SK-N-SH (cell line): ENCODE results near the gene RPL15. TPM values are rescaled to one million over a fixed set of nuclear protein-coding genes. Genes with fewer than 3 reads are reported as not detected.
"Not testable (repeated sequence)": the region's sequence is repeated elsewhere in the genome, so short reads cannot be mapped to it uniquely, and the experiment has no call there.

ENCODE experiments used
- CTCF ChIA-PET: fragments of 300-600, 350-600 bp; formaldehyde crosslinking; extraction: SDS; loops from one replicate; lab custom pipeline; 2021; lab: Yijun Ruan, JAX
- POLR2A ChIA-PET: fragments of 350-600 bp; sonication (Branson Sonifier 250); formaldehyde crosslinking; extraction: SDS; loops from one replicate; lab custom pipeline; 2020; ENCODE audit warnings: antibody characterized with exemption, inconsistent platforms; lab: Yijun Ruan, JAX
- DNase-seq: peaks from one replicate; pipeline ENCODE4 v3.0.0; 2012
- H2AFZ ChIP-seq: fragments of 200-600 bp; sonication (generic); 2 replicates; pipeline ENCODE4 v1.8.1; 2016; ENCODE audit warnings: antibody characterized with exemption, mild to moderate bottlenecking, low read depth
- H3F3A ChIP-seq: fragments of 200-600 bp; sonication (generic); replicated peaks from 2 replicates; pipeline ENCODE3; 2016; ENCODE audit warnings: antibody characterized with exemption, mild to moderate bottlenecking; ENCODE audit not compliant: insufficient read depth
- H3K27ac ChIP-seq, 2 experiments: fragments of 200-500 bp in 1 of 2; fragments of 200-600 bp in 1 of 2; sonication (Bioruptor generic) in 1 of 2; sonication (generic), shearing (Covaris generic) in 1 of 2; 2 replicates each; pipeline versions ENCODE4 v1.5.1 to v1.6.1; 2014 to 2016; ENCODE audit warnings: low read depth in 2 of 2, inconsistent platforms in 1 of 2, low read length in 1 of 2, mild to moderate bottlenecking in 1 of 2, mixed read lengths in 1 of 2
- H3K27me3 ChIP-seq: fragments of 200-600 bp; sonication (generic), shearing (Covaris generic); 2 replicates; pipeline ENCODE4 v1.6.1; 2016; ENCODE audit warnings: mixed run types; ENCODE audit not compliant: insufficient read depth
- H3K36me3 ChIP-seq, 2 experiments: fragments of 200-500 bp in 1 of 2; fragments of 200-600 bp in 1 of 2; sonication (Bioruptor generic) in 1 of 2; sonication (generic) in 1 of 2; replicated peaks in 1 of 2; 2 replicates each; pipeline versions ENCODE3 to v1.5.1; 2014 to 2016; ENCODE audit warnings: low read length in 1 of 2, mild to moderate bottlenecking in 1 of 2; ENCODE audit not compliant: insufficient read depth in 2 of 2, control insufficient read depth in 1 of 2
- H3K4me1 ChIP-seq, 2 experiments: fragments of 200-500 bp in 1 of 2; fragments of 200-600 bp in 1 of 2; sonication (Bioruptor generic) in 1 of 2; sonication (generic), shearing (Covaris generic) in 1 of 2; 2 replicates each; pipeline versions ENCODE4 v1.5.1 to v1.6.1; 2014 to 2016; ENCODE audit warnings: low read depth in 1 of 2, low read length in 1 of 2, mixed run types in 1 of 2; ENCODE audit not compliant: insufficient read depth in 2 of 2, control insufficient read depth in 1 of 2
- H3K4me2 ChIP-seq: fragments of 200-600 bp; sonication (generic), shearing (Covaris generic); 2 replicates; pipeline ENCODE4 v1.6.1; 2017; ENCODE audit warnings: mixed run types
- H3K4me3 ChIP-seq, 2 experiments: fragments of 200-500 bp in 1 of 2; fragments of 200-600 bp in 1 of 2; sonication (Bioruptor generic) in 1 of 2; sonication (generic), shearing (Covaris generic) in 1 of 2; 2 replicates each; pipeline versions ENCODE4 v1.5.1 to v1.8.1; 2014 to 2016; ENCODE audit warnings: low read depth in 2 of 2, inconsistent platforms in 1 of 2, low read length in 1 of 2, mild to moderate bottlenecking in 1 of 2, mixed read lengths in 1 of 2, moderate library complexity in 1 of 2
- H3K79me2 ChIP-seq: fragments of 200-600 bp; sonication (generic); 2 replicates; pipeline ENCODE4 v1.8.1; 2017; ENCODE audit warnings: mild to moderate bottlenecking; ENCODE audit not compliant: insufficient read depth
- H3K9ac ChIP-seq: fragments of 200-600 bp; sonication (generic); 2 replicates; pipeline ENCODE4 v1.6.1; 2017; ENCODE audit warnings: mixed run types
- H3K9me2 ChIP-seq: fragments of 200-600 bp; sonication (generic); 2 replicates; pipeline ENCODE4 v1.6.1; 2017; ENCODE audit warnings: mixed run types
- H3K9me3 ChIP-seq: fragments of 200-600 bp; sonication (generic); 2 replicates; pipeline ENCODE4 v1.6.1; 2017; ENCODE audit warnings: mixed run types, mild to moderate bottlenecking, moderate library complexity
- H4K20me1 ChIP-seq: fragments of 200-600 bp; sonication (generic); 2 replicates; pipeline ENCODE4 v1.6.1; 2017; ENCODE audit warnings: mild to moderate bottlenecking, mixed run types; ENCODE audit not compliant: insufficient read depth
- CHD2 ChIP-seq: fragments of 150-350 bp; IDR thresholded peaks from 2 replicates; pipeline ENCODE4 v1.6.1; 2018; ENCODE audit warnings: low read length; ENCODE audit not compliant: partially characterized antibody
- ELF1 ChIP-seq: IDR thresholded peaks from 2 replicates; pipeline ENCODE4 v1.4.0; 2012
- EZH2phosphoT487 ChIP-seq: fragments of 200-600 bp; sonication (generic); IDR thresholded peaks from 2 replicates; pipeline ENCODE4 v1.6.1; 2017; ENCODE audit warnings: low read depth, mixed run types, mild to moderate bottlenecking, antibody characterized with exemption, moderate library complexity, borderline replicate concordance
- FOXM1 ChIP-seq: IDR thresholded peaks from 2 replicates; pipeline ENCODE4 v1.4.0; 2012; ENCODE audit warnings: low read depth, mild to moderate bottlenecking
- MXI1 ChIP-seq: IDR thresholded peaks from 2 replicates; pipeline ENCODE4 v1.6.1; 2012; ENCODE audit warnings: mild to moderate bottlenecking, low read depth, low read length, improper control_type of control experiment
- NRF1 ChIP-seq: IDR thresholded peaks from 2 replicates; pipeline ENCODE4 v1.6.1; 2012; ENCODE audit warnings: low read depth, mild to moderate bottlenecking, low read length
- POLR2AphosphoS5 ChIP-seq: IDR thresholded peaks from 2 replicates; pipeline ENCODE4 v1.6.1; 2012; ENCODE audit warnings: low read depth, low read length
- RCOR1 ChIP-seq: fragments of 150-350 bp; IDR thresholded peaks from 2 replicates; pipeline ENCODE4 v1.6.1; 2017; ENCODE audit warnings: antibody characterized with exemption, low read length
- SIN3A ChIP-seq: IDR thresholded peaks from 2 replicates; pipeline ENCODE4 v1.6.1; 2012; ENCODE audit warnings: low read depth, mild to moderate bottlenecking, low read length, moderate library complexity, borderline replicate concordance
- WGBS: methylation state at CpG from one replicate; pipeline ENCODE4 v1.1.6; 2017; ENCODE audit warnings: low lambda C conversion rate; 5-methylcytosine and 5-hydroxymethylcytosine counted together
- polyA plus RNA-seq, 3 experiments: library from polyadenylated mRNA; depleted of rRNA; stranded (reverse); fragments of >200 nt; gene quantifications; 2 replicates each; pipeline ENCODE4 v1.2.3, GENCODE V29; 2012
- TF ChIP-seq, protein P1 (sequence below): fragments of 200-600 bp; sonication (generic); IDR thresholded peaks from 2 replicates; pipeline ENCODE4 v1.6.1; 2017; ENCODE audit warnings: antibody characterized with exemption, mild to moderate bottlenecking, moderate library complexity

RPL15 gene
- polyA plus RNA-seq, 1 of the 3 experiments (the other 2 are of a cell fraction) = 5,582 TPM

DNA sequence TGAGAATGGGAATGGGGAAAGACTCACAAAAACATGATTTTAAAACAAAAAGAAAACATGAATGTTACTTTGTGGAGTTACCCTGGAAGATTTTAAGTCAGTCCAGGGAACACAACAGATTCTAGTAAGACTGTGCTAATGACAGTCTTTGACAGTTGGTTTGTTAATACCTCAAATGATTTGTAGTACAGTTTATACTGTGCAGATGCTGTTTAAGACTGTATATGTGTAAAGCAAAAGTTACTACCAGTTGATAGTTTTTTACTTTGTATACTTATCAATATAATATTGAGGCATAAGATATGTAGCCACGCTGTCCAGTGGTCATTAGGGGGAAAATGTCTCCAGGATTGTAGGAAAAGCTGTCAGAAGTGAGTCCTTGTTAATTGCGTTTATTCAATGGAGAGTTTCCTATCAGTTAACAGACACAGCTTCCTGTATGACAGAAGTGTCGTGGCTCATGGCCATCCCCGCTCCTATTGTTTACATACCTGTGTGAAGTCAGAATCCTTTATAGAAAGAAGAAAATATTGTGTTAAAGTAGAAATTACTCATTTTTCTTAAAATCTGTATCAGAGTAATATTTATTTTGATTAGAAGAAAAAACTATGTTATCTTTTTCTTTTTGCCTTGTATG, 36.1 kb upstream of the RPL15 start:
- peaks cover 38% of the 10 kb centered on the region for H3K79me2 ChIP-seq
- H3K4me1 ChIP-seq = peaks cover 6 to 15% of the 10 kb centered on the region in 2 experiments
- no peaks in the 10 kb centered on the region for H3F3A ChIP-seq
- ChIA-PET CTCF (no interaction called here), POLR2A (no interaction called here)
- H2AFZ ChIP-seq = no peak overlapping the region
- no peaks in the 10 kb centered on the region for H3K27me3 ChIP-seq
- peaks cover 56% of the 10 kb centered on the region for H4K20me1 ChIP-seq
- H3K4me3 ChIP-seq = no peak overlapping the region
- no peak overlapping the region for H3K9ac ChIP-seq
- 95% methylated on average over 4 of the region's 4 CpGs for WGBS
- TF ChIP-seq EZH2phosphoT487 = no peak
- TF ChIP-seq POLR2AphosphoS5 = no peak
- no peak for TF ChIP-seq SIN3A
- no peak for TF ChIP-seq ELF1
- TF ChIP-seq RCOR1 = no peak
- TF ChIP-seq, protein P1, sequence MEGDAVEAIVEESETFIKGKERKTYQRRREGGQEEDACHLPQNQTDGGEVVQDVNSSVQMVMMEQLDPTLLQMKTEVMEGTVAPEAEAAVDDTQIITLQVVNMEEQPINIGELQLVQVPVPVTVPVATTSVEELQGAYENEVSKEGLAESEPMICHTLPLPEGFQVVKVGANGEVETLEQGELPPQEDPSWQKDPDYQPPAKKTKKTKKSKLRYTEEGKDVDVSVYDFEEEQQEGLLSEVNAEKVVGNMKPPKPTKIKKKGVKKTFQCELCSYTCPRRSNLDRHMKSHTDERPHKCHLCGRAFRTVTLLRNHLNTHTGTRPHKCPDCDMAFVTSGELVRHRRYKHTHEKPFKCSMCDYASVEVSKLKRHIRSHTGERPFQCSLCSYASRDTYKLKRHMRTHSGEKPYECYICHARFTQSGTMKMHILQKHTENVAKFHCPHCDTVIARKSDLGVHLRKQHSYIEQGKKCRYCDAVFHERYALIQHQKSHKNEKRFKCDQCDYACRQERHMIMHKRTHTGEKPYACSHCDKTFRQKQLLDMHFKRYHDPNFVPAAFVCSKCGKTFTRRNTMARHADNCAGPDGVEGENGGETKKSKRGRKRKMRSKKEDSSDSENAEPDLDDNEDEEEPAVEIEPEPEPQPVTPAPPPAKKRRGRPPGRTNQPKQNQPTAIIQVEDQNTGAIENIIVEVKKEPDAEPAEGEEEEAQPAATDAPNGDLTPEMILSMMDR = no peak
- no peak for TF ChIP-seq NRF1
- no peak for TF ChIP-seq MXI1
- no peak for TF ChIP-seq CHD2
- TF ChIP-seq FOXM1 = no peak
- TF ChIP-seq, all 33 proteins: peak for 0
- H3K27ac ChIP-seq = peak overlapping the region in 1 of 2 experiments; percentile 30; a peak in 2 of 4 replicates
- H3K4me2 ChIP-seq = no peak overlapping the region
- H3K9me3 ChIP-seq = no peaks in the 10 kb centered on the region
- H3K9me2 ChIP-seq = no peaks in the 10 kb centered on the region
- H3K36me3 ChIP-seq = peaks cover 6 to 17% of the 10 kb centered on the region in 2 experiments
- DNase-seq = peak; percentile 36

DNA sequence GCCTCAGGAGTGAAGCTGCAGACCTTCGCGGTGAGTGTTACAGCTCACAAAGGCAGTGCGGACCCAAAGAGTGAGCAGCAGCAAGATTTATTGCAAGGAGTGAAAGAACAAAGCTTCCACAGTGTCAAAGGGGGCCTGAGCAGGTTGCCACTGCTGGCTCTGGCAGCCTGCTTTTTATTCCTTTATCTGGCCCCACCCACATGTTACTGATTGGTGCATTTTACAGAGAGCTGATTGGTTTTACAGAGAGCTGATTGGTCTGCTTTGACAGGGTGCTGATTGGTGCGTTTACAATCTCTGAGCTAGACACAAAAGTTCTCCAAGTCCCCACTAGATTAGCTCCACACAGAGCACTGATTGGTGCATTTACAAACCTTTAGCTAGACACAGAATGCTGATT, 34.9 kb upstream of the RPL15 start:
- H3K9ac ChIP-seq, H3K9me3 ChIP-seq, H3K9me2 ChIP-seq, H3F3A ChIP-seq, H3K4me3 ChIP-seq, H3K4me2 ChIP-seq, H3K27ac ChIP-seq, CTCF ChIA-PET, H3K4me1 ChIP-seq, POLR2A ChIA-PET, H3K27me3 ChIP-seq, DNase-seq, H2AFZ ChIP-seq: not testable (repeated sequence)
- peaks cover 53% of the 10 kb centered on the region for H4K20me1 ChIP-seq
- 100% methylated on average over 3 of the region's 4 CpGs for WGBS
- peaks cover 32% of the 10 kb centered on the region for H3K79me2 ChIP-seq
- H3K36me3 ChIP-seq = peaks cover 9 to 17% of the 10 kb centered on the region in 2 experiments
